Activated effector memory CD4-positive, alpha-beta T cell treated with anti-CD3 and anti-CD28 coated beads, Interleukin-2, amount 50 U/mL, for 16 hours (primary cell): ENCODE data around the gene HMSD.

Experiments used
- DNase-seq: peaks from one replicate; pipeline ENCODE4 v3.0.0-alpha.2; 2020

Gene HMSD

DNA sequence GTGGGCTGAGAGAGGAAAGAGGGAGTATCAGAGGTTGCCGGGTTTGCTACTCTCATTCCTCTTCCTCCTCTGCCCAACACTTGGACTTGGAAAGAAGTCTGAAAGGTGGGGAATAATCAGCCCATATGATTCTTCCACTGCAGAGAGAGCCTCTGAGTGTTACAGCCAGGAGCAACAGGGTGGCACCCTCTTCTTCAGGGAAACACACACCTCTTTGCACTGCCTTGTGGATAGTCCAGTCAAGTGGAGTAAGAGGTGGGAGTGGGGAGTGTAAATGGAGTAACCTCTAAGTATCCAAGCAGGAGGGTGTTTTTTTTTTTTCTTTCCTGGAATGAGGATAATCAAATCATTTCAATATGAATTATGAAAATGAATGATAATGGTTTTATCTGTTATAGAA is 11.8 kb downstream of the HMSD start:
- DNase-seq = no peak

DNA sequence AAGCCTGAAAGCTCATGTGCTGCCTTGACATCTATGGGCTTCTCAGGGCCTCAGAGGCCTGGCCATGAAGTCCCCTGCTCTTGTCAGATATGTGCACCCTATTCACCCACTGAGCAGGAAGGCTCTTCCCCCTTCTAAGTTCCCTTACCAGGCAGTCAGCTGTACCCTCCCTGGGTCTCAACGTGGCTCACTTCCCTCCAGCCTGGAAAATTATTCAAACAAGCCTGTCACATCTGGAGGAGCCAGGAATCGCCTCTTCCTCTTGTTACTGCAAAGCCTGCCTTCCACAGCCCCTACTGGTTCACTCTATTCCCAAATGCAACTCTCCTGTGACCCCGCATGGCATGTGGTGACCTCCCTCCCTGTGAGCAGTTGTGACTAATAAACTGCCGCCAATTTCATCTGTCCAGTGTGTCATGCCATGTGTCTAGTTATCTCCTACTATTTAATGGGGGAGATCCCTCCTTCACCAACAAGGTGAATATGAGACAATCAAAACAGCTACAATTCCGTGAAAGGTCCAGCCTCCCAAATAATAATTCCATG is 12.4 kb downstream of the HMSD start:
- DNase-seq = no peak

DNA sequence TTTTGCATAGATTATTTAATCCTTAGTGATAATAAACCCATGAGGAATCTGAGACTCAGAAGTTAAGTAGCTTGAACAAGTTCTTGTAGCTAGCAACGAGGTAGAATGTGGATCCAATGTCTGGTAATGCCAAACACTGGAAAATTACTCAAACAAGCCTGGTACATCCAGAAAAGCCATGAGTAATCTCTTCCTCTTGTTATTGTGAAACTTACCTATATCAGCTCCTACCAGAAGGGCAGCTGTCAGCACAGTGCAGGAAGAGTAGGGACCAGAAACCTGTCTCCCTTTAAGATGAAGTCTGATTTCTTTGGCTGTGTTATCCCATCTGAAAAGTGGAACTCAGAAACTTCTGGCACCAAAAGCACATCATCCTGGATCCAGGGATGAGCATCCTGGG is 13.0 kb downstream of the HMSD start:
- DNase-seq = no peak

DNA sequence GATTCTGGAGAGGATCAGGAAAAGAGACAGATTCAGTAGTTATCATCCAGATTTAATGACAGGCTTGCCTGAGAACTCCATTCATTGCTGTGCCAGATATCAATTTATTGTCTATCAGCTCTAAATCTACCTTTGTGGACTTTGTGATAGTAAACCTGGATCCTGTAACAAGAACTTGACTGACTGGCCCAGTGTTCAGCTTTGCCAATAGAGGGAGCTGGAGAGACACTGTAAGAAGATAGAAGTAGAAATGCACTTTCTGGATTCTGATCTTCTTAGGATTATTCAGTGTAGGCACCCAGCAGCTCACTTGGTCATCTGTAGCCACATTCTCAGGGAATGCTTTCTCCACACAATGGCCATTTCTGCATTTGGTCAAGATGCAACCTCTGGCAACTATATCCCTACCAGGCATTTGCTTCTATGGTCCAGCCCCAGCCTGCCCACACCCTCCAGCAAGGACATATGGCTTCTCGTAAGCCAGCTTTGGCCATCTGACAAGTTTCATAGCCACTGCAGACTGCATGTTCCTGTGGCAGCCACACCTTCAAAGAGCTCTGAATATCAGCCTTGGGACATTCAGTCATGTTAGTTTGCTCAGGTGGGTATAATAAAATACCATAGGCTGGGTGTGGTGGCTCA is 14.6 kb downstream of the HMSD start:
- DNase-seq = peak; percentile 78

DNA sequence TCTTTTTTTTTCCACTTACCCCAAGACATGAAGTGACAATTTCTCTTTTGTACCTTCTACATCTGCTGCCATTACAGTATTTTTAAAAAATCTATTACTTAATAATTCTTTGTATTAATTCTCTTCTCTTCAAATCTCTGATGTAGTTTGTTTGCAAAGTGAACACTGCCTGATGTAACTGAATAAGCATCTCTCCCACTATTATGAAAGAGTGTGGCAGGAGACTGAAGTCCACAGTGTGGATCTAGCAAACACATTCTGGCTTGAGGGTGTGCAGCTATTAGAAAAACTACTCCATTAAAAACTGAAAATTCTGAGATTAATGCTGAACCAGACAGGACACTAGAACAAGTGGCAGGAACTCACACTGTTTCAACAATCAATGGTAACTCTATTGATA is 15.8 kb downstream of the HMSD start:
- no peak for DNase-seq

DNA sequence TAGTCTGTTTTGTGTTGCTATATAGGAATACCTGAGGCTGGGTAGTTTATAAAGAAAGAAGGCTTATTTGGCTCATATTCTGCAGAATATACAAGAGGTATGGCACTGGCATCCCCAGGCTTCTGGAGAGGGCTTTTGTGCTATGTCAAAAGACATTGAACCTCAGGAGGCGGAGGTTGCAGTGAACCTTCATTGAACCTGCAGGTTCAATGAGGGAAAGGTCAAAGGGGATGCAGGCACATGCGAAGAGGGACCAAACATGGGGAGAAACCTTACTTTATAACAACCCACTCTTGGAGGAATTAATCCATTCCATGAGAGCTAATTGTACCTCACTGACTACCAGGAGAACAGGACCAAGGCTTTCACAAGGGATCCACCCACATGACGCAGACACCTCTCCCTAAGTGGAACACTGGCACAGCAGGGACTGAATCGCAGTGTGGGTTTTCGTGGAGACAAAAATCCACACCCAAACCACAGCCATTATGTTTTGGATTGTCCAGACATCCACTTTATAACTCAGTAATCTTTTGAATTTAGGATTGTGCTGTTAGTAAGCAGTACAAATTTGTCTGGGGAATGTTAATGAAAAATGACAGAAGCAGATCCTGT is 16.7 kb downstream of the HMSD start:
- DNase-seq = no peak

DNA sequence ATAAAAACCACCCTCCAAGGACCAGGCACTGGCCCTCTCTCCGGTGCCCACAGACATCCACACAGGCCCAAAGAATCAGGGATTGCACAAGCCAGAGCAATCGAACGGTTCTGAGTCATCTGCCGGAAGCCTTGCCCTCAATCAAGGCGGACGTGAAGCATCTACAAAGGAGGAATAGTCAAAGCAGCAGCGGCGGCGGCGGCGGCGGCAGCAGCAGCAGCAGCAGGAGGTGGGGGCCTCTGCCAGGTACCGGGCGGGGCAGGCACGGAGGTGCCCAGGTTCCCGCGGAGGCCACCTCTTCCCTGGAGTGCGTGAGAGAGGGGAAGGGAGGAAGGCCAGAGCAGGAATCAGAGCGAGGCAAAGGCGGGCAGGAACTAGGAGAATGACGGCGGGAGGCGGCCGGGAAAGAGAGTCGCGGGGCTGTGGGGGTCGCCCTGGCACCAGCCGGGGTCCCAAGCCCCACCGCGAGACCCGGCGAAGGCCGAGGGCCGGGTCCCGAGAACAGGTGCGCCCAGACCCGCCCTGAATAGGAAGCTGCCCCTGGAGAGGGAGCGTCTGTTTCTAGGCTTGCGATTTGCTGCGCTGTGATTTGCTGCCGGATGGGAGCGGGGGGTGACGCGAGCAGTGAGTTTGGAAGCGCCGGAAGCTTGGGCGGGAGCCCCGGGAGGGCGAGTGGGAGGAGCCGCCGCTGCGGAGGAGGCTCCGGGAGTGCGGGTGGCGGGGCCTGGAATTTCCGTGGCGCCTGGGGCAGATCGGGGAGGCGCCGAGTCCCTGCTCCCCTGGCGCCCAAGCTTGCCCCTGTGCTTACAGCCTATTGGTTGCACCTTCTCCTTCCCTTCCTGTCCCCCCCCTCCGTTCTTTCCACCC is 21.1 kb downstream of the HMSD start, which contains the start of gene SERPINB8:
Gene SERPINB8 (plus strand): TSS at position 140 of the 867 bp plus-strand sequence. CDS start 8,228 bp downstream, outside the sequence.
- DNase-seq = peak; percentile 93

DNA sequence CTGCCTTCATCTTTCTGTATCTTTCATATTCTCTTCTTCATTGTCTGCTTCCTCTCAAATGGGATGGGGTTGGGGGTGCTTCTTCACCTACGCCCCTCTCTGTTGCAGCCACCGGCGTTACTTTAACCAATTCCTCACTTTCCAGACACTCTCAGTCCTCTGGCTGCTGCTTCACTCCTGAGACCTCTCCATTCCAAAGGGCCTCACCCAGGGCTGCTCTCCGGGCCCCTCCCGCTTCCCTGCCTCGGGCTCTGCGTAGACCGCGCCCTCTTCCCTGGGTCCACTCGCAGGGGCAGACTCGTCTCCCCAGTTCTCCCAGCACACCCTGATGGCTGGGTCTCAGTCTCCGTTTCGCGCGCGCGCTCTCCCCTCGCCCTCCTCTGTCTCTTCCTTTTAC is 21.7 kb downstream of the HMSD start:
- no peak for DNase-seq

DNA sequence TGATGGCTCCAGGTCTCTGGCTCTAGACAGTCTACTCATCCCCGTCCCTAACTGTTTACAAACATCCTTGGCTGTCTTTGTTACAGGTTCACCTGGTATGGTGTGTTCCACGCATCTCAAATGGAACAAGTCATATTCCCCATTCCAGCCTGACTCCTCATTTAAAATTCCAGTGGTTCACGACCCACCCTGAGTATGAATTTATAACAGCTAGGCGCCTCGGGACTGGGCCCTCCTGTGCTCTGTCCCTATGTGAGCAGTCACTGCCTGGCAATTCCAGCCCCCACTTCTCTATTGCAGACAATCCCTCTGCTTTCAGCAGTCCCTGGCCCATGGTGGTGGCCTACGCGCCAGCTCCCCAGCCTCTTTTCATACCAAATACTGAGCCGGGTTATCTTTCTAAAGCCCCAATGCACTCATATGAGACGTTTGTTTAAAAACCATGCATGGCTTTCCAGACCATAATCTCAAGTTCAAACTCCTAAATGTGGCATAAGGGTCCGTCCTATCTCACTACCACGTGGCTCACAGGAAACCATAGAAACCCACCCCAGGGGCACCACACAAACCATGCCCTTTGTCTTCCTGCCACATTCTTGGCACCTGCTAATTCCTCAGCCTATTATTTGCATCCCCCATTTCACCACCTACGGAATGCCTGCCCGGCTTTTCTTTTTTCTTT is 22.4 kb downstream of the HMSD start:
- DNase-seq = no peak

DNA sequence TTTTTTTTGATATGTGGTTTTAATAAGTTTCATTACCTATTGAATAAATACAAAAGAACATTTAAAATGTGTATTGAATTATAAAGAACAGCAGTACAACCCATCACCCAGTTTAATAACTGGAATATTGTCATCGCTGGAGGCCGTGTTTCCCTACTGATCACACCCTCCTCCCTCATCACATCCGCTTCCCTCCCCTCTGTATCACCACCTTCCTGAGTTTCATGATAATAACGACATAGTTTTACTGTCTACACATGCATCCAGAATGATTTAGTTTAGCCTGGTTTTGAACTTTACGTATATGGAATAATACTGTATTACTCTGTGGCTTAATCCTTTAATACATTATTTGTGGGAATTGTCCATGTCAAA is 22.9 kb downstream of the HMSD start:
- no peak for DNase-seq

DNA sequence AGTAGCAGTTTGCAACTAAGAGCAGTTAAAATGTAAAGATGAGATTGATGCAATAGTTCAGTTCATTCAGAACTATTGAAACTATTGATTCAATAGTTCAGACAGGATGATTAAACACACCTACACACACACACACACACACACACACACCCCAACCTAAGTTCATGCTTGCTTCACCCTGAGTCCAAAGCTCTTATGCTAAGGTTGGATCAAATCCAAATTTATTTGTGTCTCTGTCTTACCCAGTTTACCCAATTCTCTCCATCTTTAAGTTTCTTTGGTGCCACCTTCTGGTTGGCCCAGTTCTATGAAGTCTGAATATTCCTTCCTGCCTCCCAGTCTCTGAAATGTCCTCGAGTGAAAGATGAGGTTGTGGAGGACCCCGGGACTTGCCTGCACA is 25.9 kb downstream of the HMSD start:
- no peak for DNase-seq

DNA sequence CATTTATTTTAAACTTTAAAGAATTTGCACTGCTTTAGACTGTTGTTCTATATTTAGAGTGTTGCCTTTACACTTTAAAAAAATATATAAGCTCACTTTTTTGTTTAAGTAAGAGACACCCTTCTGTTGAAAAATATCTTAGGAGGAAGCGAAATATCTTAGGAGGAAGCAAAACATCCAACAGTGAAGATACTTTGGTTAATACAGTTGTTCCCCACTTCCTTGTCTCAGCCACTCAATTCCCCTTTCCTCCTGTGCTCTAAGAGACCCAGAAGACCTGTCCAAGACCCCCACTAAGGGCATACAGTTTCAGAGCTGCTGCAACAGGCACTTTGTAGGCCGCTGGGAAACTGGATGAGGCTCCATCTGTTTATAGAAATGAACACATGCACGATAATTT is 26.5 kb downstream of the HMSD start:
- no peak for DNase-seq

DNA sequence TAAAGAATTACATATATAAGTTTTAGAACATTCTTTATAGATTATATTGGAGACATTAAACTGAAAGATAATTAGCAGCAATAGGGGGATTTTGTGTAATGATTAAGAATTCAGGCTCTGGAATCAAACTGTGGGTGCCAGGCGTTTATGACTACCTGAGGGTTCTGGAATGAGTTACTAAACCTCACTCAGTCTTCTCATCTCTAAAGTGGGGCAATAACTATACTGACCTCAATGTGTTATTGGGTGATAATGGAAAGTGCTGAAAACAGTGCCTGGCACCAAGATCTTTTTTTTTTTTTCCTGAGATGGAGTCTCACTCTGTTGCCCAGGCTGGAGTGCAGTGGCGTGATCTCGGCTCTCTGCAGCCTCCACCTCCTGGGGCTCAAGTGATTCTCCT is 27.9 kb downstream of the HMSD start:
- DNase-seq = no peak

DNA sequence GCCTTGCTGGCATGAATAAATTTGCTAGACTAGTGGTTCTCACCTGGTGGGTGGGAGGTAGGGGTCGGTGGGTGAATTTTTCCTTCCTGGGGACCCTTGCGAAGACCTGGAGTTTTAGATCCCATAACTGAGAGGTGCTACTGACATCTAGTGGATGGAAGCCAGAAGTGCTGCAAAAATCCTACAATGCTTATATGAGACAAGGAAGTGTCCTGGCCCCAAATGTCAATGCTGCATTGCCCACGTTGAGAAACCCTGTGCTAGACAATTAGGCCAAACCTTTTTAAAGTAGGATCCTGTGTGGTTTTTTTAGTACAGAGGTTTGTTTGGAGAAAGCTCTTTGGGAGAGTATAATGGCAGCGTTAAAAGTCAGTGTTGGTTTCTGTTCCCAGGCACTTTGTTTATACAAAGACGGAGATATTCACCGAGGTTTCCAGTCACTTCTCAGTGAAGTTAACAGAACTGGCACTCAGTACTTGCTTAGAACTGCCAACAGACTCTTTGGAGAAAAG is 30.4 kb downstream of the HMSD start:
- no peak for DNase-seq

DNA sequence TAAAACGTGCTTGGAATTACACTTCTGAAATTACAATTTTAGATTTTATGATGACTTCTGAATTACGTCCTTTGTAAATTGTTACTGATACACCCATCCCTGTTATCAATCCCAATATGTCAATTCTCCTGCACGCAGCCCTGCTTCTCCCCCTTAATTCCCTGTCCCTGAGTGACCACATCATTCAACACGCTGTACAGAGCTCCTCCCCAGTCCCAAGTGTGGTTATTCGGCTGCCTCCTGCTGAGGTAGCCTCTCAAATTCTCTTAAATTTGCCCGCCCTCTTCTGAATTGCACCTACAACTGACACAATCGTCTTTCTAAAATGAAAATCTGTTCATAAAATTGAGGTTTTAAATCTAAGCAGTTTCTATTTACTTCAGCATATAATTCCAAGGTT is 30.9 kb downstream of the HMSD start:
- DNase-seq = no peak

DNA sequence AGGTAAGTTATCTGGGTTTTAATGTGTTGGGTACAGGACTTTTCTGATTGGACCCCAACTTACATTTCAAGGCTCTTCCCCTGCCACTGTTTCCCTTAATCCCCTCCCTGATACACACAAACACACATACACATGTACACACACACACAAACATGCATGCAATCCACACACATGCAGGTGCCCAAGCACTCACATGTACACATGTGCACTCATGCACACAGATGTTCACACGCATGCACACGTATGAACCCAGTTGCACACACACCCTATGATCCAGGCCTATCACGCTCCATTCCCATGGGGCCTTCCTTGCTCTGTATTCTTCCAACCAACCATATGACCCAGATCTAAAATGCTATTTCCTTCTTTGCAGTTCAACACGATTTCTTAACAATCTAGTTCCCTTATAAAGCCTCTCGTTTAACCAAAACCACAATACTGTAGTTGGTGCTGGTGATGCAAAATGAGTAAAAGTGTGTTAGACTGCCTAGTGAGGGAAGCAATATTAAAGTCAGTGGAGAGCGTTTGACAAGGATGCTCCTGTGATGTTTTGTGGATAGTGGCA is 31.9 kb downstream of the HMSD start:
- DNase-seq = no peak

DNA sequence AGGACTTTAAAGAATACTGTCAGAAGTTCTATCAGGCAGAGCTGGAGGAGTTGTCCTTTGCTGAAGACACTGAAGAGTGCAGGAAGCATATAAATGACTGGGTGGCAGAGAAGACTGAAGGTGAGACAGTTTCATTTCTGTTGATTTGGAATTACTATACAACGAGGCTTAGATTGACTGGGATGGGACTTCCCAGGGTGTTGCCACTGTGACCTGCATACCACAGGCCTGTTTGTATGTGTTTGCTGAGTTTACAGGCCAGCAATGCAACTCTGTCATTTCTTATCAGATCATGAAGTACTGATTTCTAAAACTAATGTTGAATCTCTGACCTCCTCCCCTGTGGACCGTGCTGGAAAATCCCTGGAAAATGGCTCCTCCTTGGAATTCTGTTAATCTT is 32.6 kb downstream of the HMSD start:
- DNase-seq = no peak

DNA sequence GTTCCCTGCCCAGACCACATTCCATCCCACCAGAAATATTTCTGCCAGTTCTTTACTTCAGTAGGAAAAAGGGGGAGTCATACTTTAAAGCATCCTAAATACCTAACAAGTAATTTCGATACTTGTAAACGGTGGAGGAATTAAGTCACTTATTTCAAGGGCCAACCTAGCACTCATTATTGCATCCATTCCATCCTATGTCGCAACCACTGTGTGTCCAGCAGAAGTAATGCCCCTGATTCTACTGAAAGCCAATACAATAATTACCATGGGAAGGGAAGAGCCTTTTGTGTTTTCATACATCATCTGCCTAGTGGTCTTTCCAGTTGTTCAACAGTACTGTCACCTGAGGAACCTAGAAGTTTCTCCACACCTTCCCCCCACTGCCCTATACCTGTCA is 33.3 kb downstream of the HMSD start:
- no peak for DNase-seq

DNA sequence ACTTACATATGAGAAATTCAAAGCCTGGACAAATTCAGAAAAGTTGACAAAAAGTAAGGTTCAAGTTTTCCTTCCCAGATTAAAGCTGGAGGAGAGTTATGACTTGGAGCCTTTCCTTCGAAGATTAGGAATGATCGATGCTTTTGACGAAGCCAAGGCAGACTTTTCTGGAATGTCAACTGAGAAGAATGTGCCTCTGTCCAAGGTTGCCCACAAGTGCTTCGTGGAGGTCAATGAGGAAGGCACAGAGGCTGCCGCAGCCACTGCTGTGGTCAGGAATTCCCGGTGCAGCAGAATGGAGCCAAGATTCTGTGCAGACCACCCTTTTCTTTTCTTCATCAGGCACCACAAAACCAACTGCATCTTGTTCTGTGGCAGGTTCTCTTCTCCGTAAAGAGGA is 37.8 kb downstream of the HMSD start:
- DNase-seq = no peak

DNA sequence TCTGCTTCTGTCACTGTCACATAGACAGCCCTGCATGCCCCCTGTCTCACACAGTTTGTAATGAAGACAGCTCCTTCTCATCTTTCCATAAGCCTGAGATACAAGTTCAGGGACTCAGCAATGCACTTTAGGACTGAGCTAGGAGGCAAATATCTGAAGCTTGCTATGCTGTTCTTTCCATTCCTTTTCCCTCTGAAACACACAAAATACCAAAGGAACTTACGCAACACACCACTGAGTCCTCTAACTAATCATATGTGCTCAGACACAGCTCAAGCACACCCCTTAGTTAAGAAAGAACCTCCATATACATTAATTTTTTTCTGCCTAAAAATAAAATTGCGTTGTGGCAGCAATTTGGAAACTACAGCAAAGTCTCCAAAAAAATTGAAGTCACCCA is 38.6 kb downstream of the HMSD start:
- DNase-seq = no peak

DNA sequence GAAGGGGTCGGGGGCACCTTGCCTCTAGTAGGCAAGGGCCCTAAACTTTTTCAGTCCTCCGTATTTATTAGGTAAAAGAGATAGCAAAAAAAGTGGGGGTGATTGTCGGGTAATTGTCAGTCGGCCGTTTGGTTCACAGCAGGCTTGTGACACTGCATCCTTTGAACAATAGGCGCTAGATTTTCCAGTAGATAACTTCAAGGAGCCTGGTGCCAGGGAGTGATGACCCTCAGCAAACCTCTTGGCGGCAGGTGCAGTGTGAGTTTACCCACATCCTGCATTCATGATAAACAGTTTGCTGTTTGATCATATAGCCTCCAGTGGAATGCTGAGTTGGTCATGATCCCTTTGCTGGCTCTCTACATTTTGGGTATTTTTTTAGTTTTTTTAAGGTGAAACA is 43.6 kb downstream of the HMSD start:
- no peak for DNase-seq

DNA sequence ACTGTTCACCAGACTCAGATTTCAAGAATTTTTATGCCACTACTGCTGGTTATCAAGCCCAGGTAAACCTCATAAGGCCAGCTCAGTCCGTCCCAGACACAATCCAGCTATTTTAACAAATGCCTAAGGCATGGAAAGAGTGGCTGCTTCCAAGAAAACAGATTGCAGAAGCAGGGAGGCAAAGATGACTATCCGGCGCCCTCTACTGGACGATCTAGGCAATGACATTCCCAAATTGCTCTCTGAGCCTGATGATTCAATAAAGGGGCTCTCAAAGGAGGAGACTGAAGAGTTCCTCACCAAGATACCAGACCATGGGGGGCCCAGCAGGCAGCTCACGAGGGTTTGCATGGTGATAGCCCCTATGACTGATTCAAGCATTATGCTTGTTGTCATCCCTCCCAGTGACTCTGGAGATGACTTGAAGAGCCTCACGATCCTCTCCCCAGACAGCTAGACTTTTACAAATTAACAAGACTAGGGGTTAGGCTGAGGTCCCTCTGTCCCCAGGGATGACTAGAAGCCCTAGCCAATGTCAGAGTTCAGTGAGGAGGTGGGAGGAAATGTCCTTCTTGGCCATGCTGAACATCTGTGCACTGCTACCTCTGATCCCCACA is 45.8 kb downstream of the HMSD start:
- peak; percentile 79 for DNase-seq
